Karpas-422 (cell line): Measurements from ENCODE around the gene TCP1. TPM values are rescaled to one million over a fixed set of nuclear protein-coding genes. Genes with fewer than 3 reads are reported as not detected.
"Not testable (repeated sequence)": the region's sequence is repeated elsewhere in the genome, so short reads cannot be mapped to it uniquely, and the experiment has no call there.

Experiments
- DNase-seq: peaks from one replicate; pipeline ENCODE4 v3.0.0-alpha.2; 2015
- H2AFZ ChIP-seq: fragments of 200-600 bp; sonication (generic); 2 replicates; pipeline ENCODE4 v1.6.1; 2014; ENCODE audit warnings: antibody characterized with exemption, low read length, mixed read lengths
- H3K27ac ChIP-seq: fragments of 200-600 bp; sonication (generic); 2 replicates; pipeline ENCODE4 v1.5.1; 2014; ENCODE audit warnings: mild to moderate bottlenecking, low read length, moderate library complexity
- H3K27me3 ChIP-seq: fragments of 200-600 bp; sonication (generic); 2 replicates; pipeline ENCODE4 v1.6.1; 2014; ENCODE audit warnings: low read length, mixed read lengths
- H3K36me3 ChIP-seq: fragments of 200-600 bp; sonication (generic); 2 replicates; pipeline ENCODE4 v1.6.1; 2014; ENCODE audit warnings: low read length, mixed read lengths; ENCODE audit not compliant: insufficient read depth
- H3K4me1 ChIP-seq: fragments of 200-600 bp; sonication (generic); 2 replicates; pipeline ENCODE4 v1.6.1; 2014; ENCODE audit warnings: mild to moderate bottlenecking, low read length, mixed read lengths
- H3K4me2 ChIP-seq: fragments of 200-600 bp; sonication (generic); 2 replicates; pipeline ENCODE4 v1.6.1; 2014; ENCODE audit warnings: low read length, low read depth, mild to moderate bottlenecking; ENCODE audit not compliant: poor library complexity, severe bottlenecking
- H3K4me3 ChIP-seq: fragments of 200-600 bp; sonication (generic); 2 replicates; pipeline ENCODE4 v1.5.1; 2014; ENCODE audit warnings: mild to moderate bottlenecking, antibody characterized with exemption, low read length, mixed read lengths
- H3K79me2 ChIP-seq: fragments of 200-600 bp; sonication (generic); 2 replicates; pipeline ENCODE4 v1.6.1; 2014; ENCODE audit warnings: mild to moderate bottlenecking, low read length, mixed read lengths
- H3K9ac ChIP-seq: fragments of 200-600 bp; sonication (generic); 2 replicates; pipeline ENCODE4 v1.6.0; 2014; ENCODE audit warnings: low read length
- H3K9me2 ChIP-seq: fragments of 200-600 bp; sonication (generic), shearing (Covaris generic); replicated peaks from 2 replicates; pipeline ENCODE4 v1.6.0; 2014; ENCODE audit warnings: mild to moderate bottlenecking, low read length, moderate library complexity; ENCODE audit not compliant: insufficient read depth
- H3K9me3 ChIP-seq: fragments of 300-700, 200-600 bp; sonication (generic); 2 replicates; pipeline ENCODE4 v1.6.1; 2014; ENCODE audit warnings: low read length, mixed read lengths
- H4K20me1 ChIP-seq: fragments of 200-600 bp; sonication (generic); 2 replicates; pipeline ENCODE4 v1.6.1; 2014; ENCODE audit warnings: mild to moderate bottlenecking, antibody characterized with exemption, low read length, low read depth; ENCODE audit not compliant: insufficient read depth
- total RNA-seq: library from RNA; depleted of rRNA; stranded (reverse); fragments of >200 nt; shearing (Covaris generic); gene quantifications from 2 replicates; pipeline ENCODE4 v1.2.3, GENCODE V29; 2014; ENCODE audit warnings: low replicate concordance

The TCP1 gene
- total RNA-seq, 1 experiment from 2014 or later: 223 TPM

DNA sequence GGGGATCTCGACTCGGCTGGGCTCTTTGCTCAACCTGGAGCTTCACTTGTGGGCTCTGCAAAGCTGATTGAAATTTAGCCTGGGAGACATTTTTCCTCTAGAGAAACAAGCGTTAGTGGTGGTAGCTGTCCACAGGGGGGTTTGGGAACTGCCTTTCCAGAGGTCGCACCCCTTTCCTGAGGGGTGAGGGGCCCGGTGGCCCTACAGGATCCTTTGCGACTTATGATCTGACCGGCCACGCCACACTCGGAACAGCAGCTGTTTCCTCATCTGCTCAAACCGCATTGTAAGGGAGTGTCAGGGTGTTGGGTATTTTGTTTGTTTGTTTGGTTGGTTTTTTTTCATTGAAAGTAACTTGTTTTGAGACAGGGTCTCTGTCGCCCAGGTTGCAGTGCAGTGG is 31.7 kb upstream of the TCP1 start:
- Histone ChIP-seq H3K4me1 (no peaks in the 10 kb centered on the region), H3K27me3 (no peaks in the 10 kb centered on the region), H3K79me2 (no peaks in the 10 kb centered on the region), H3K9me3 (no peaks in the 10 kb centered on the region), H3K36me3 (no peaks in the 10 kb centered on the region), H3K4me2 (no peak overlapping the region), H3K27ac (no peak overlapping the region), H4K20me1 (no peaks in the 10 kb centered on the region), H3K4me3 (no peak overlapping the region), H3K9ac (no peak overlapping the region), H2AFZ (no peak overlapping the region), H3K9me2 (no peaks in the 10 kb centered on the region)
- DNase-seq: no peak

DNA sequence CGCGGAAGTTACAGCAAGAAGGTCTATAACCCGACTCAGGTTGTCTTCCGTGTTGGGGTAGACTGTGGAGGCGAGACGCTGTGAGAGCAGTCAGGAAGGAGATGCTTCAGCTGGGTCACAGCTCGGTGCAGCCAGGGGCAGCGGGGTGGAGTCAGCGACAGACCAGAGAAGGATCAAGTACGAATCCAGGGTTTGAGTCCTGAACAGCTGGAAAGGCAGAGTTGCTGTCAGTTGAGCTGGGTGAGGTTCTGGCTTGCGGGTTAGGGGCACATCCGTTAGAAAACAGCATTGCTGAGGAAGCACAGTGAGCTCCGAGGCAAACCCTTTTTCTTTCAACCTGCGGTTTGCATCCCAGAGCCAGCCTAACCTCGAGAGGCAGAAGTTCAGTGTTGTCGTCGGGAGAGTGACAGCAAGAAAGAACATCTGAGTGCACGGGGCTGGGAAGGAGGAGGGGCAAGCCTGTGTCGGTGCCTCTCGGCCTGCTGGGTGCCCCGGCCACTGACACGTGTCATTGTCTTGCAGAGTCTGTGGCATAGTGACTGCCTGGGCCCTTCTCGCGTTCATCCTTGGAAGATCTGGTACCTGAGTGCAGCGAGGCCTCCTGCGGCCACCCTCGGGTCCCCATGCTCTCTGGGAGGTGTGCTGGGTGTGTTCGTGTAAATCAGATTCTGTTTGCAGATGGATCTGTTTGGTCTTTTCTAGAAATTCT is 30.7 kb upstream of the TCP1 start:
- H3K4me3 ChIP-seq: no peak overlapping the region
- H3K4me2 ChIP-seq: no peak overlapping the region
- DNase-seq: no peak
- H3K4me1 ChIP-seq: no peaks in the 10 kb centered on the region
- no peaks in the 10 kb centered on the region for H4K20me1 ChIP-seq
- no peaks in the 10 kb centered on the region for H3K36me3 ChIP-seq
- H3K79me2 ChIP-seq: no peaks in the 10 kb centered on the region
- no peak overlapping the region for H2AFZ ChIP-seq
- H3K9me3 ChIP-seq: no peaks in the 10 kb centered on the region
- H3K27ac ChIP-seq: no peak overlapping the region
- no peak overlapping the region for H3K9ac ChIP-seq
- no peaks in the 10 kb centered on the region for H3K27me3 ChIP-seq
- H3K9me2 ChIP-seq: no peaks in the 10 kb centered on the region

DNA sequence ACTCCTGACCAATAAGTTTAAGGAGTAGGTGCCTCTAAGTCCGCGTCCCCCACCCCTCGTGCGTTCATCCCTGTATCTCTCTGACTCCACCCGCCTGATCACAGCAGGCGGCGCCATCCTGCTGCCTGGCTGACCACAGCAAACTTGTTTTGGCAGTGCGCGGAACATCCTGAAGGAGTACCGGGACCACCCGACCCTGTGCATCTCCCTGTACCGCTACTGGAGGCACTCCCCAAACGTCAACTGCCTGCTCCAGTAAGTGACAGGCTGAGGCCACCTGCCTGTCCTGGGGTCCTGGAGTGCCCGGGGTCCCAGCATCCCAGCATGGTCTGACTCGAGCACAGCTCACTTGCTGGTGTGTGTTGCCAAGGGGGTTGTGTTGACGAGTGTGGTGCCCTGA is 29.7 kb upstream of the TCP1 start:
- no peak for DNase-seq
- Histone ChIP-seq H3K9me3 (no peaks in the 10 kb centered on the region), H3K27ac (no peak overlapping the region), H3K4me3 (no peak overlapping the region), H4K20me1 (no peaks in the 10 kb centered on the region), H3K27me3 (no peaks in the 10 kb centered on the region), H3K36me3 (no peaks in the 10 kb centered on the region), H3K4me1 (no peaks in the 10 kb centered on the region), H3K9me2 (no peaks in the 10 kb centered on the region), H3K9ac (no peak overlapping the region), H3K79me2 (no peaks in the 10 kb centered on the region), H3K4me2 (no peak overlapping the region), H2AFZ (no peak overlapping the region)

DNA sequence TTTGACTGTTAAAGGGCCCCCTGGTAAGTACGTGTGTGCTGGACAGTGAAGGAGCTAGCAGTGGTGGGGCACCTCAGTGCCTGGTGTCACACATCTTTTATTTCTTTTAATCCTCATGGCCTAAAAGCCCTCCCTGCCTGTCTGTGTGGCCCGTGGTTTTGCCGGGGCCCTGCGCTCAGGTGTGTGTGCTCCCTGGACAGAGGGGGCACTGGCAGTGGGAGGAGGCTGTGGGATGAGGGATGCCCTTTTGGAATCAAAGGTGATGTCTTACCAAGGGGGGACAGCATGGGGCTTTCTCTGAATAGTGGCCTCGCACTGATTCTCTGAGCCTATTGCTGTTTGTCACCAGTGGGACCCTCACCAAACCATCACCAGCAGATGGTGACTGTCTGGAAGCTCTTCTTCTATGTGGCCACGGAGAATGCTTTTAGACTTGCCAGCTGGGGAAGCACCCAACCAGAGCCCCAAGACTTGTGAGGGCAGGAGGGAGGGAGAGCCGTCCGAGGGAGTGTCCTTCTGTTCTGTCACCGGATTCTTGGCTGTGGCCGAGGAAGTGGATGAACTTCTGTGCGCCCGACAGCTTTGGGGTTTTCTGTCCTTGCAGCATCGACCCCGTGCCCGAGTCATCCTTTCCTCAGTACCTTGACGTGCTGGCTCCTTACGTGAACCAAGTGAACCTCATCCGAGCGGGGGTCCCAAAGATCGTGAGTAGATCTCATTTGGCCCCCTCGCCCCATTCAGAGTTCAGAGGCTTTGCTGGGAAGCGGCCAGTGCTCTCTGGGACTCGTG is 28.7 kb upstream of the TCP1 start:
- Histone ChIP-seq H3K36me3 (no peaks in the 10 kb centered on the region), H3K4me2 (no peak overlapping the region), H3K9ac (no peak overlapping the region), H3K27me3 (no peaks in the 10 kb centered on the region), H3K9me3 (no peaks in the 10 kb centered on the region), H3K4me1 (no peaks in the 10 kb centered on the region), H3K79me2 (no peaks in the 10 kb centered on the region), H3K27ac (no peak overlapping the region), H3K4me3 (no peak overlapping the region), H3K9me2 (no peaks in the 10 kb centered on the region), H4K20me1 (no peaks in the 10 kb centered on the region), H2AFZ (no peak overlapping the region)
- no peak for DNase-seq

DNA sequence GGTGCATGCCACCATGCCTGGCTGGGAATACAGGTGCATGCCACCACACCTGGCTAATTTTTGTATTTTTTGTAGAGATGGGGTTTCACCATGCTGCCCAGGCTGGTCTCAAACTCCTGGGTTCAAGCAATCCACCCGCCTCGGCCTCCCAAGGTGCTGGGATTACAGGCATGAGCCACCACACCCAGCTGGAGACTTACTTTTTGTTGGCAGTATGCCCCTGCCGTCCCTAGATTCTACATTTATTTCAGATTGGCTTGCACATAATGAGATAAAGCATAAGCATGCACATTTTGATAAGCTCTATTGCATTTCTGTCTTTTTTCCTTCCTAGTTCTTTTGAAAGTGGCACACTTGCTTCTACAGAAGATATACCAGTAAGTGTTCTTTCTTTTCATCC is 27.4 kb upstream of the TCP1 start:
- not testable (repeated sequence) for H3K4me2 ChIP-seq, H3K27me3 ChIP-seq, H3K36me3 ChIP-seq, H3K9ac ChIP-seq, H3K27ac ChIP-seq, H3K79me2 ChIP-seq, H3K4me3 ChIP-seq, H2AFZ ChIP-seq, H4K20me1 ChIP-seq, H3K4me1 ChIP-seq, H3K9me3 ChIP-seq, H3K9me2 ChIP-seq, DNase-seq

DNA sequence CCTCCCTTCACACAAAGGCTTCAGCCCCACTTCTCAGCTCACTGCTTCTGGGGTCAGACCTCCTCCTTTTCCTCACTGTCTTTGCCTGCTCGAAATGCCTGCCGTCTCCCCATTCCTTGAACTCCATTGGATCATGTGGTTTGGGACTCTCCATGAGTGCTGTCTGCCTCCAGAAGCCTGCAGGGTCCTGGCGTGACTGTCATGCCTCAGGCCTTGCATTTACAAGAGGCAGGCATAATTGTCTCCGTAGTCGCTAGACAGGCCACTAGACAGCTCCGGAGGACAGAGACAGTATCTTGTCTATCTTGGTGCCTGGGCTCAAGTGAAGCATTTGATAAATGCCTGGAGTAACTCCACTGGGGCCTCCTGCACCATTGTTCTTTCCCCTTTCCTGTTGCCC is 26.0 kb upstream of the TCP1 start:
- DNase-seq: no peak
- Histone ChIP-seq H3K9me3 (no peaks in the 10 kb centered on the region), H3K4me1 (no peaks in the 10 kb centered on the region), H4K20me1 (no peaks in the 10 kb centered on the region), H3K9ac (no peak overlapping the region), H3K4me3 (no peak overlapping the region), H3K79me2 (no peaks in the 10 kb centered on the region), H3K27ac (no peak overlapping the region), H3K4me2 (no peak overlapping the region), H3K36me3 (no peaks in the 10 kb centered on the region), H3K9me2 (no peaks in the 10 kb centered on the region), H2AFZ (no peak overlapping the region), H3K27me3 (no peaks in the 10 kb centered on the region)

DNA sequence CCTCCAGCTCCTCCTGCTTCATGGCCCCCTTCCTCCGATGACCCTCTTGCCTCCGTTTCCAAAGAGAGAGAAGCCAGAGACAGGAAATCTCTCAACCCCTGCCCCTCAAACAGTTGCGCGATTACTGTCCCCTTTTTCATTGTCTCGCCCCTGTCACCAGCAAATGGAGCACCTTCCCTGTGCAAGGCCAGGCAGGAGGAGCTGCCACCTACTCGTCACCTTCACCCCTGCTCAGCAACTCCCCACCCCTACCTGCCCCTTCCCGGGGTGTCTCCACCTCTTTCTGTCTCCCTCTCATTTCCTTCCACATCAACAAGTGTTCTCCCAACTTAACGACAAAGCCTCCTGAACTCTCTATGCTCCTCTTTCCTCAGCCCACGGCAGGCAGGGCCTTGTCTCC is 24.4 kb upstream of the TCP1 start:
- DNase-seq: no peak
- H4K20me1 ChIP-seq: no peaks in the 10 kb centered on the region

DNA sequence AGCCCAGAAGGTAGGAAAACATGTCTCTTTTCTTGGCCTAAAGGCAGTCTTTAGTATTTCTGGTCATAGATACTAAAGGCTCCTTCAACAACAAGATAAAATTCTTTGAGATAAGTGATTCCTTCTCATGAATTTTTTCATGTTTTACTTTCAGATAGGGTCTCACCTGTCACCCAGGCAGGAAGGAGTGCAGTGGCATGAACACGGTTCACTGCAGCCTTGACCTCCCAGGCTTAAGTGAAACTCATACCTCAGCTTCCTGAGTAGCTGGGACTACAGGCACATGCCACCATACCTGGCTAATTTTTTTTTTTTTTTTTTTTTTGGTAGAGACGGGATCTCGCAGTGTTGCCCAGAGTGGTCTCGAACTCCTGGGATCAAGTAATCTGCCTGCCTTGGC is 19.7 kb upstream of the TCP1 start:
- no peaks in the 10 kb centered on the region for H3K79me2 ChIP-seq
- DNase-seq: no peak
- no peaks in the 10 kb centered on the region for H3K4me1 ChIP-seq
- no peak overlapping the region for H3K4me2 ChIP-seq
- H3K4me3 ChIP-seq: no peak overlapping the region
- no peaks in the 10 kb centered on the region for H4K20me1 ChIP-seq
- H3K9me3 ChIP-seq: no peaks in the 10 kb centered on the region
- H3K36me3 ChIP-seq: no peaks in the 10 kb centered on the region
- H3K9me2 ChIP-seq: no peaks in the 10 kb centered on the region
- H3K9ac ChIP-seq: no peak overlapping the region
- no peak overlapping the region for H3K27ac ChIP-seq
- H3K27me3 ChIP-seq: no peaks in the 10 kb centered on the region
- no peak overlapping the region for H2AFZ ChIP-seq

More for the DNA sequence above, 24.4 kb upstream of the TCP1 start:
- Histone ChIP-seq H3K9ac (no peak overlapping the region), H3K9me2 (no peaks in the 10 kb centered on the region), H3K4me2 (no peak overlapping the region), H3K9me3 (no peaks in the 10 kb centered on the region), H3K27me3 (no peaks in the 10 kb centered on the region), H3K4me3 (no peak overlapping the region), H3K27ac (no peak overlapping the region), H2AFZ (no peak overlapping the region), H3K4me1 (no peaks in the 10 kb centered on the region), H3K36me3 (no peaks in the 10 kb centered on the region), H3K79me2 (no peaks in the 10 kb centered on the region)
